BJ (cell line): Measurements from ENCODE around the gene ITPR3. TPM values are rescaled to one million over a fixed set of nuclear protein-coding genes. Genes with fewer than 3 reads are reported as not detected.

Experiments
- CTCF ChIA-PET: fragments of 350-600 bp; formaldehyde crosslinking; extraction: SDS; loops from one replicate; lab custom pipeline; 2021; ENCODE audit warnings: antibody characterized with exemption, inconsistent platforms; lab: Yijun Ruan, JAX
- POLR2A ChIA-PET: fragments of 300-600 bp; sonication (Branson Sonifier 250); formaldehyde crosslinking; extraction: SDS; loops from one replicate; lab custom pipeline; 2021; ENCODE audit warnings: antibody characterized with exemption; lab: Charles Lee
- DNase-seq: peaks from one replicate; pipeline ENCODE4 v3.0.0-alpha.2; 2011; ENCODE audit warnings: low read depth
- H3K27me3 ChIP-seq: 2 replicates; pipeline ENCODE4 v1.6.0; 2011; ENCODE audit warnings: low read length; ENCODE audit not compliant: control insufficient read depth, insufficient read depth
- H3K36me3 ChIP-seq: 2 replicates; pipeline ENCODE4 v1.5.1; 2011; ENCODE audit warnings: low read length; ENCODE audit not compliant: control insufficient read depth, insufficient read depth
- H3K4me3 ChIP-seq: 2 replicates; pipeline ENCODE4 v1.5.1; 2011; ENCODE audit warnings: low read depth, mild to moderate bottlenecking, control low read depth, low read length
- CTCF ChIP-seq: IDR thresholded peaks from 2 replicates; pipeline ENCODE4 v1.5.1; 2011; ENCODE audit warnings: low read depth, mild to moderate bottlenecking, control low read depth, inconsistent platforms, low read length, moderate library complexity; ENCODE audit not compliant: insufficient read depth
- polyA plus RNA-seq: library from polyadenylated mRNA; depleted of rRNA; stranded (reverse); fragments of >200 nt; gene quantifications from 2 replicates; pipeline ENCODE4 v1.2.3, GENCODE V29; 2011

The ITPR3 gene
- polyA plus RNA-seq, 1 experiment: 16.6 TPM

GRCh38 chr6:33740204-33740608, 119.1 kb downstream of the ITPR3 start:
- H3K27me3 ChIP-seq: no peaks in the 10 kb centered on the region
- DNase-seq: no peak
- ChIA-PET CTCF (interaction anchor here (0.6 to 24.3 kb wide), 6 partner anchors 11 to 1840 kb away, joined by 3 to 567 read pairs (median 5); partner anchors contain the start of gene UQCC2), POLR2A (no interaction called here)
- H3K36me3 ChIP-seq: no peaks in the 10 kb centered on the region
- H3K4me3 ChIP-seq: no peak overlapping the region
- no peak for TF ChIP-seq CTCF

- ChIA-PET CTCF (interaction anchor here (0.6 to 24.3 kb wide), 4 partner anchors 12 to 1839 kb away, joined by 3 to 567 read pairs (median 40); partner anchors contain the start of gene UQCC2), POLR2A (no interaction called here)
- H3K27me3 ChIP-seq: no peaks in the 10 kb centered on the region
- H3K36me3 ChIP-seq: no peaks in the 10 kb centered on the region
- DNase-seq: no peak
- no peak overlapping the region for H3K4me3 ChIP-seq
- TF ChIP-seq CTCF: no peak
These were observed 119.7 kb downstream of the ITPR3 start for GRCh38 chr6:33740794-33741193.

- no peak for DNase-seq
- no peak for TF ChIP-seq CTCF
- ChIA-PET POLR2A (no interaction called here), CTCF (interaction anchor here (0.8 to 24.3 kb wide), 4 partner anchors 23 to 413 kb away, joined by 3 to 567 read pairs (median 42); partner anchors contain the start of gene UQCC2)
- Histone ChIP-seq H3K4me3 (no peak overlapping the region), H3K27me3 (no peaks in the 10 kb centered on the region), H3K36me3 (no peaks in the 10 kb centered on the region)
These were observed 121.0 kb downstream of the ITPR3 start for GRCh38 chr6:33742092-33742491.

GRCh38 chr6:33742837-33743236, 121.7 kb downstream of the ITPR3 start:
- Histone ChIP-seq H3K4me3 (no peak overlapping the region), H3K36me3 (no peaks in the 10 kb centered on the region), H3K27me3 (no peaks in the 10 kb centered on the region)
- no peak for DNase-seq
- ChIA-PET POLR2A (no interaction called here), CTCF (interaction anchor here (0.9 to 24.3 kb wide), 12 partner anchors 10 to 412 kb away, joined by 3 to 567 read pairs (median 15); partner anchors contain the start of gene UQCC2)
- TF ChIP-seq CTCF: no peak

GRCh38 chr6:33744001-33744848, 123.1 kb downstream of the ITPR3 start:
- no peaks in the 10 kb centered on the region for H3K27me3 ChIP-seq
- H3K36me3 ChIP-seq: no peaks in the 10 kb centered on the region
- peak; percentile 93 for TF ChIP-seq CTCF
- no peak overlapping the region for H3K4me3 ChIP-seq
- no peak for DNase-seq
- ChIA-PET POLR2A (no interaction called here), CTCF (interaction anchor here (0.5 to 24.3 kb wide), 29 partner anchors 8 to 590 kb away, joined by 3 to 567 read pairs (median 5); partner anchors contain the start of gene UQCC2)
